GM12873 (cell line): Measurements from ENCODE around the gene IRF2.

ENCODE experiments used
- CTCF ChIP-seq: IDR thresholded peaks from 2 replicates; pipeline ENCODE4 v1.5.1; 2012; ENCODE audit warnings: low read depth, mild to moderate bottlenecking, moderate library complexity, low read length, control low read depth; ENCODE audit not compliant: insufficient read depth; ENCODE audit errors: missing control alignments

The IRF2 gene

GRCh38 chr4:184350213-184350817, 124.0 kb downstream of the IRF2 start:
- no peak for TF ChIP-seq CTCF

- no peak for TF ChIP-seq CTCF
These were observed 124.9 kb downstream of the IRF2 start for GRCh38 chr4:184349283-184350039.

- TF ChIP-seq CTCF = no peak
These were observed 125.8 kb downstream of the IRF2 start for GRCh38 chr4:184348311-184349233.

GRCh38 chr4:184347251-184348239, 126.8 kb downstream of the IRF2 start:
- TF ChIP-seq CTCF = no peak

- no peak for TF ChIP-seq CTCF
These were observed 127.7 kb downstream of the IRF2 start for GRCh38 chr4:184346682-184347081.

- no peak for TF ChIP-seq CTCF
These were observed 128.8 kb downstream of the IRF2 start for GRCh38 chr4:184345573-184345922.
